Measurements from ENCODE around the gene PTGES2.

The PTGES2 gene

DNA sequence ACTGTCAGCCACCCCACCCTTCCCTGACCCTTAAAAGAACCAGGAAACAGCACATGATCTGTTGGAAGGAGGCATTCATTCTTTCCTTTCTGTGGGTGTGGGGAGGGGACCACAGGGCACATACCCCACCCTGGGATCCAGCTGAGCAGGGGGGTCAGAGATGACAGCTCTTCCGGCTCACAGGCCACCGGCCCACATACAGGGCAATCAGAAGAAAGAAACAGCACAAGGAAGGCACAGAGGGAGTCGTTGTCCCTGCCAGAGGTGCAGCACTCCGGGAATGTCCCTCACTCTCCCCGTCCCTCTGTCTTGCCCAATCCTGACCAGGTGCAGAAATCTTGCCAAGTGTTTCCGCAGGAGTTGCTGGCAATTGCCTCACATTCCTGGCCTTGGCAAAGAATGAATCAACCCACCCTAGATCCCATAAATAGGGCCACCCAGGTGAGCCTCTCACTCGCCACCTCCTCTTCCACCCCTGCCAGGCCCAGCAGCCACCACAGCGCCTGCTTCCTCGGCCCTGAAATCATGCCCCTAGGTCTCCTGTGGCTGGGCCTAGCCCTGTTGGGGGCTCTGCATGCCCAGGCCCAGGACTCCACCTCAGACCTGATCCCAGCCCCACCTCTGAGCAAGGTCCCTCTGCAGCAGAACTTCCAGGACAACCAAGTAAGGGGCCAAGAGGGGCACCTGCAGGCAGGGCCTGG, 21.6 kb upstream of the PTGES2 start, which contains the start of gene LCN2:
Gene LCN2 (plus strand): TSS at position 453 of the 701 bp plus-strand sequence. CDS start 73 bp downstream, at position 526.
- H3K4me3 ChIP-seq (replicated peaks; ENCODE audit: low read depth, low read length) = no peak within 1 kb of the TSS
- TF ChIP-seq, protein P1, sequence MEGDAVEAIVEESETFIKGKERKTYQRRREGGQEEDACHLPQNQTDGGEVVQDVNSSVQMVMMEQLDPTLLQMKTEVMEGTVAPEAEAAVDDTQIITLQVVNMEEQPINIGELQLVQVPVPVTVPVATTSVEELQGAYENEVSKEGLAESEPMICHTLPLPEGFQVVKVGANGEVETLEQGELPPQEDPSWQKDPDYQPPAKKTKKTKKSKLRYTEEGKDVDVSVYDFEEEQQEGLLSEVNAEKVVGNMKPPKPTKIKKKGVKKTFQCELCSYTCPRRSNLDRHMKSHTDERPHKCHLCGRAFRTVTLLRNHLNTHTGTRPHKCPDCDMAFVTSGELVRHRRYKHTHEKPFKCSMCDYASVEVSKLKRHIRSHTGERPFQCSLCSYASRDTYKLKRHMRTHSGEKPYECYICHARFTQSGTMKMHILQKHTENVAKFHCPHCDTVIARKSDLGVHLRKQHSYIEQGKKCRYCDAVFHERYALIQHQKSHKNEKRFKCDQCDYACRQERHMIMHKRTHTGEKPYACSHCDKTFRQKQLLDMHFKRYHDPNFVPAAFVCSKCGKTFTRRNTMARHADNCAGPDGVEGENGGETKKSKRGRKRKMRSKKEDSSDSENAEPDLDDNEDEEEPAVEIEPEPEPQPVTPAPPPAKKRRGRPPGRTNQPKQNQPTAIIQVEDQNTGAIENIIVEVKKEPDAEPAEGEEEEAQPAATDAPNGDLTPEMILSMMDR (IDR thresholded peaks at IDR 0.05; ENCODE audit: low read depth, low read length, missing control alignments) = no peak
- DNase-seq (ENCODE audit: extremely low read depth, low read depth) = no peak

DNA sequence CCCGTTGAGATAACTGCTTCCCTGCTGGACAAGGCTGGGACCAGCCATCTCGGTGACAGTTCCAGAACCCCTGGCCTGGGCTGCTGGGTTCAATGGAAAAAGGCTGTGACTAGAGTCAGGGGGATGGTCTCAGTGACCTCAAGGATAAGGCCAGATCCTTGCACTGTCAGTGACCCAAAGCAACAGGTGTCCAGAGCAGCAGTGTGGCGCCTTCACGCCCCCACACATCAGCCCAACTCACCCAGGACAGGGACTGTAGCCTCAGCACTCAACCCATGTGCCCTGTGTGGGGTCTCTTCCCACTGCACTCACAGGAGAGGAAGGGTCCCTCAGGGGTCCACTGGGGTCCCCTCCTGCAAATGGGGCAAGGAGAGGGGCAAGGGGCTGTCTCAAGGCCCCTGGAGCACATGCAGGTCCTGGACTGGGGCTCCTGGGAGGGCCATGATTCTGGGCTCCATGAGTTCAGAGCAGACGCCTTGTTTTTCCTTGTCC, 21.0 kb upstream of the PTGES2 start:
- no peak overlapping the region for H3K4me3 ChIP-seq (replicated peaks; ENCODE audit: low read depth, low read length)
- TF ChIP-seq, protein P1 (IDR thresholded peaks at IDR 0.05; ENCODE audit: low read depth, low read length, missing control alignments) = no peak
- no peak for DNase-seq (ENCODE audit: extremely low read depth, low read depth)

DNA sequence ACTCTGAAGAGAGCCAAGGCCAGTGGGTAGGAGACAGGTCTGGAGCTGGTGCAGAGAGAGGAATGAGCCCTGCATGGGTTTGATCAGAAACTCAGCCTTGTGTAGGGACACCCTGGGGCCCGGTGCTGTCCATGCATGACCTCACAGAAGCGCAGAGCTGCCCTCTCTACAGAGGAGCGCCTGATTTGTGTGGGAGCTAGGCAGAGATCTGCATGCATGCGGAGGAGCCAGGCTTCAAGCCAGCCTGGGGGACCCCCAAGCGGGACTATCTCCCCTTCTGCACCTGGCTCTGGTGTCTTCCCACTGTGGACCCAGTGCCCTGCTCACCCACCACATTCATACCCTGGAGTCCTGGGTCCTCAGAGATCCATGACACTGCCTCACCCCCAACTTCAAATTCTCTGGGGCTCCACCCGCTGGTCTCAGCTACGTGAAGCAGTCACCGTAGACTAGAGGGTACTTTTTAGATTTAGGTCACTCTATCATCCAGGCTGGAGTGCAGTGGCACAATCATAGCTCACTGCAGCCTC, 19.1 kb upstream of the PTGES2 start:
- TF ChIP-seq, protein P1 (IDR thresholded peaks at IDR 0.05; ENCODE audit: low read depth, low read length, missing control alignments) = no peak
- no peak overlapping the region for H3K4me3 ChIP-seq (replicated peaks; ENCODE audit: low read depth, low read length)
- DNase-seq (ENCODE audit: extremely low read depth, low read depth) = no peak

DNA sequence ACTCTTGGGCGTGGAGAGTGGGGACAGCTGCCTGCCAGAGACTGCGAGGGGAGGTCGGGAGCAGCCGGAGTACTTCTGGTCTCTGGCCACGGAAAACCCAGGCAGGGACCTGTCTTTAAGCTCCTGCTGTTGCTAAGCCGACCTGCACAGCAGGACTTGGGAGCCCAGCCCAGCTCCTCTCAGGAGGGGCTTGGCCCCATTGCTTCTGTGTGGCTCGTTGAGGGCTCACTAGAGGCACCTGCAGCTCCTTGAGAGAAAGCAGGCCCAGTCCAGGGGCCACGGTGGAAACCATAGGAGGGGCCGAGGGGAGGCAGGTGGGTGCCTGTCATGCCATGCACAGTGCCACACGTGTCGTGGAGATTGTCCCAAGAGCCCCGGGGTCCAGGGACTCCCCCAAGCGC, 18.4 kb upstream of the PTGES2 start:
- TF ChIP-seq, protein P1 (IDR thresholded peaks at IDR 0.05; ENCODE audit: low read depth, low read length, missing control alignments) = no peak
- DNase-seq (ENCODE audit: extremely low read depth, low read depth) = no peak
- no peak overlapping the region for H3K4me3 ChIP-seq (replicated peaks; ENCODE audit: low read depth, low read length)

DNA sequence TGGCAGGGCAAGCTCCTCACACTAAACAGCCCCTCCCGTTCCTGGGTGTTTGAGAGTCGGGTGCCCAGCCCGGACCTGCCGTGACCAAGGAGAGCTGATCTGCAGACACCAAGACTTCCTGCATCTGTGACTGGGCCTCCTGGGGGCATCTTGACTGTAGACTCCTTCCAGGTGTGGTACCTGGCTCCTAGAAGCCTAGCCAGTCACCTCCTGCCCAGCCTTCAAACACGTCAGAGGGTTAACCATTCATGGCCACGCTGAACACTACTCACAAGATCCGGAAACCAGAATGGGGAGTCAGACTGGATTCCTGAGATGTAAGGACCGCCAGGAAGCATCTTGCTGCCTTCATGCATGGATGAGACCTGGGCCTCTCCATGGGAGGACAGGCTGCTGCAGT, 18.0 kb upstream of the PTGES2 start:
- H3K4me3 ChIP-seq (replicated peaks; ENCODE audit: low read depth, low read length) = no peak overlapping the region
- TF ChIP-seq, protein P1 (IDR thresholded peaks at IDR 0.05; ENCODE audit: low read depth, low read length, missing control alignments) = no peak
- no peak for DNase-seq (ENCODE audit: extremely low read depth, low read depth)

DNA sequence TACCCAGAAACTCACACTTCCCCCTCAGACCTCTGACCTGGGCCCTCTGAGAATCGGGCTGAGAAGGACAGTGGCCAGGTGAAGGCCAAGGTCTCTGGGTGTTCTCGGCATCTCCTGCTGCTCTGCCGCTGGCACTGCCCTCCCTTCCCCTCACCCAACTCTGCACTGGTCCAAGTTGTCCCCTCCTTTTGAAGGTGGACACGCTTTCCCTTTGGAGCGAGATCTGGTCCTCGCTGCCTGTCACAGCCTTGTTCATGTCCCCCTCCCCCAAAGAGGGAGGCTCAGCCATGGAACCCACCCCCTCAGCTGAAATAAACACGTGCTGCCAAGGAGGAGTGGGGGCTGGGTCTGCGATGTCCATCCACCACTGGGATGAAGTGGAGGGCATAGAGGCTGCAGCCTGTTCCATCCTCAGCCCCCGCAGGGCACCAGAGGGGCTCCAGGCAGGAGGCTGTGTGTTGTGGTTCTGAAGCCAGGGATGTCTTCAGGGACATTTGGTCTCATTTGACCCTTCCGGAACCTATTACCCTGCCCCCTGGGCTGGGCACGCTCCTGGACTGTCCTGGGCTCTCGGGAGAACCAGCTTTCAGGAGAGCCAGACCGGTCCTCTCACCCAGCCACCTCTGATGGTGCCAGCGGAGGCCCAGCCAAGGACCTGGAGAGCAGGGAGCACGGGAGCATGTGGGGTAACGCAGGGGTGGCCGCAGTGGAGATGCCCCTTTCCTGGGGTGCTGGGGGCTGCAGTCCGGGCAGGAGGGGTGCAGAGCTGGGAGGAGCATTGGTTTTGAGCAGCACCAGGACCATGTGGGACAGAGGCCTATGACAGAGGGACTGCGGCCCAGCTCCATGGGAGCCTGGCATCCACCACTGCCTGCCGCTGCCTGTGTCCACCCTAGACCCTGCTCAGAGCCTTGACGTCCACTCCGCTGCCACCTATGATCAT, 17.0 kb upstream of the PTGES2 start:
- TF ChIP-seq, protein P1 (IDR thresholded peaks at IDR 0.05; ENCODE audit: low read depth, low read length, missing control alignments) = no peak

More for the DNA sequence above, 17.0 kb upstream of the PTGES2 start:
- no peak for DNase-seq (ENCODE audit: extremely low read depth, low read depth)
- no peak overlapping the region for H3K4me3 ChIP-seq (replicated peaks; ENCODE audit: low read depth, low read length)
